Gastroesophageal sphincter (tissue), 3 donors: ENCODE data around the gene GPN1.

Experiments
- EP300 ChIP-seq: sonication (generic); formaldehyde crosslinking; IDR thresholded peaks from one replicate; pipeline ENCODE4 v1.6.1; 2017; ENCODE audit warnings: antibody characterized with exemption, mild to moderate bottlenecking
- POLR2A ChIP-seq, 2 donors: fragments of 450-650 bp; IDR thresholded peaks; one replicate each; pipeline ENCODE4 v1.6.1; 2017; ENCODE audit warnings: antibody characterized with exemption in 2 of 2, mild to moderate bottlenecking in 2 of 2, moderate library complexity in 1 of 2
- TF ChIP-seq, protein P1 (sequence below), 4 experiments: fragments of 200-600 bp in 2 of 4; fragments of 450-650 bp in 2 of 4; sonication (generic) in 1 of 4; IDR thresholded peaks; one replicate each; pipeline ENCODE4 v1.5.1; 2017 to 2019; ENCODE audit warnings: antibody characterized with exemption in 4 of 4, mild to moderate bottlenecking in 2 of 4, moderate library complexity in 2 of 4

DNA sequence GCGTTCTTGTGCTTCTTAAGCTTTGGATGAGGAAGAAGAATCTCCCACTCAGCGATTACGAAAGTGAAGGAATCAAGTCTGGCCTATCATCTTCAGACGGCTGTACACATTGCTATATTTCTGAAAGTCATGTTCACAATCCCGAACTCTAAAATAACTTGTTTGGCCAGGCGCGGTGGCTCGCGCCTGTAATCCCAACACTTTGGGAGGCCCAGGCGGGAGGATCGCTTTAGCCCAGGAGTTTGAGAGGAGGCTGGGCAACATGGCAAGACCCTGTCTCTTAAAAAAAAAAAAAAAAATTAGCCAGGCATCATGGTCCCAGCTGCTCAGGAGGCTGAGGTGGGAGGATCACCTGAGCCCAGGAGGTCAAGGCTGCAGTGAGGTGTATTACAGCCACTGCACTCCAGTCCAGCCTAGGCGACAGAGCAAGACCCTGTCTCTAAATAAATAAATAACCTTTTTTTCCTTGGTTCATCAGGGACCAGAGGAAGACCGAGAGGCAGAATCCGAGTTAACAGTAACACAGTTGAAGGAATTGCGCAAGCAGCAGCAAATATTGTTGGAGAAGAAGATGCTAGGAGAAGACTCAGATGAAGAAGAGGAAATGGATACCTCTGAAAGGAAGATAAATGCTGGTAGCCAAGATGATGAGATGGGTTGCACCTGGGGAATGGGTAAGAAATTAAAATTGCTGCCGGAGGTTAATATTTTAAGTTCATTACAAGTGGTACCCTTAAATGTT is 35.9 kb downstream of the GPN1 start:
- no peak for TF ChIP-seq POLR2A (IDR thresholded peaks at IDR 0.05)
- TF ChIP-seq, protein P1, sequence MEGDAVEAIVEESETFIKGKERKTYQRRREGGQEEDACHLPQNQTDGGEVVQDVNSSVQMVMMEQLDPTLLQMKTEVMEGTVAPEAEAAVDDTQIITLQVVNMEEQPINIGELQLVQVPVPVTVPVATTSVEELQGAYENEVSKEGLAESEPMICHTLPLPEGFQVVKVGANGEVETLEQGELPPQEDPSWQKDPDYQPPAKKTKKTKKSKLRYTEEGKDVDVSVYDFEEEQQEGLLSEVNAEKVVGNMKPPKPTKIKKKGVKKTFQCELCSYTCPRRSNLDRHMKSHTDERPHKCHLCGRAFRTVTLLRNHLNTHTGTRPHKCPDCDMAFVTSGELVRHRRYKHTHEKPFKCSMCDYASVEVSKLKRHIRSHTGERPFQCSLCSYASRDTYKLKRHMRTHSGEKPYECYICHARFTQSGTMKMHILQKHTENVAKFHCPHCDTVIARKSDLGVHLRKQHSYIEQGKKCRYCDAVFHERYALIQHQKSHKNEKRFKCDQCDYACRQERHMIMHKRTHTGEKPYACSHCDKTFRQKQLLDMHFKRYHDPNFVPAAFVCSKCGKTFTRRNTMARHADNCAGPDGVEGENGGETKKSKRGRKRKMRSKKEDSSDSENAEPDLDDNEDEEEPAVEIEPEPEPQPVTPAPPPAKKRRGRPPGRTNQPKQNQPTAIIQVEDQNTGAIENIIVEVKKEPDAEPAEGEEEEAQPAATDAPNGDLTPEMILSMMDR (IDR thresholded peaks at IDR 0.05): no peak
- TF ChIP-seq EP300: no peak
